DND-41 (cell line): ENCODE data around the gene IQSEC1.

Source experiments
- EZH2 ChIP-seq: IDR thresholded peaks from 3 replicates; pipeline ENCODE4 v1.6.1; 2012; ENCODE audit warnings: borderline replicate concordance, low read depth, mild to moderate bottlenecking, moderate library complexity, low read length, inconsistent platforms; ENCODE audit not compliant: severe bottlenecking
- TF ChIP-seq, protein P1 (sequence below): IDR thresholded peaks from 2 replicates; pipeline ENCODE4 v1.5.1; 2012; ENCODE audit warnings: borderline replicate concordance, low read length, moderate library complexity, mild to moderate bottlenecking; ENCODE audit not compliant: poor library complexity, severe bottlenecking; ENCODE audit errors: extremely low read depth

DNA sequence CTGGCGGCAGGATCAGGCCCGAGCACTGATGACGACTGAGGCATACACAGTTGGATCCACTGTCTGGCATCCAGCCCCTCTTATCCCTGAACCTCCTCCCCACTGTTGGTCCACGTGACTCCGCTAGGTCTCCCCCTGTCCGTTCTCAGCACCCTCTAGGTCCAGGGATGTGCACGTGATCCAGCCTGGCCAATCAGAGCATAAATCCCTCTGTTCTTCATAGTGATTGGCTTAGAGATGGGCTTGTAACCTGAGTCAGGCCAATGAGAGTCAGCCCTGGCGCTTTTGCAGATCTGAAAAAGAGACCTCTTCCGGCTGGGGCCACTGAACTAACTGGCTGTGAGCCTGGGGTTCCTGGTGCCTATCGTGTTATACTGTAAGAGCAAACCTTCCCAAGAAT lies 20.5 kb upstream of the IQSEC1 start:
- TF ChIP-seq, protein P1, sequence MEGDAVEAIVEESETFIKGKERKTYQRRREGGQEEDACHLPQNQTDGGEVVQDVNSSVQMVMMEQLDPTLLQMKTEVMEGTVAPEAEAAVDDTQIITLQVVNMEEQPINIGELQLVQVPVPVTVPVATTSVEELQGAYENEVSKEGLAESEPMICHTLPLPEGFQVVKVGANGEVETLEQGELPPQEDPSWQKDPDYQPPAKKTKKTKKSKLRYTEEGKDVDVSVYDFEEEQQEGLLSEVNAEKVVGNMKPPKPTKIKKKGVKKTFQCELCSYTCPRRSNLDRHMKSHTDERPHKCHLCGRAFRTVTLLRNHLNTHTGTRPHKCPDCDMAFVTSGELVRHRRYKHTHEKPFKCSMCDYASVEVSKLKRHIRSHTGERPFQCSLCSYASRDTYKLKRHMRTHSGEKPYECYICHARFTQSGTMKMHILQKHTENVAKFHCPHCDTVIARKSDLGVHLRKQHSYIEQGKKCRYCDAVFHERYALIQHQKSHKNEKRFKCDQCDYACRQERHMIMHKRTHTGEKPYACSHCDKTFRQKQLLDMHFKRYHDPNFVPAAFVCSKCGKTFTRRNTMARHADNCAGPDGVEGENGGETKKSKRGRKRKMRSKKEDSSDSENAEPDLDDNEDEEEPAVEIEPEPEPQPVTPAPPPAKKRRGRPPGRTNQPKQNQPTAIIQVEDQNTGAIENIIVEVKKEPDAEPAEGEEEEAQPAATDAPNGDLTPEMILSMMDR = no peak
- no peak for TF ChIP-seq EZH2
